IMR-90 (cell line): Measurements from ENCODE around the gene SBK2. TPM values are rescaled to one million over a fixed set of nuclear protein-coding genes. Genes with fewer than 3 reads are reported as not detected.

ENCODE experiments used
- ATAC-seq: fragments of 200-7000 bp; cut with Tn5 transposase; 2 replicates; pipeline ENCODE4 v1.9.1; 2020; ENCODE audit warnings: low read depth, mild to moderate bottlenecking, moderate library complexity
- BruUV-seq: library from RNA; stranded (reverse); fragments of 400-500 nt; replicated peaks from 2 replicates; lab custom pipeline; 2021; lab: Mats Ljungman, UMichigan
- CTCF ChIA-PET: fragments of 300-600 bp; formaldehyde crosslinking; extraction: SDS; loops from one replicate; lab custom pipeline; 2021; ENCODE audit warnings: antibody characterized with exemption; lab: Yijun Ruan, JAX
- POLR2A ChIA-PET: fragments of 300-600 bp; sonication (Branson Sonifier 250); formaldehyde crosslinking; loops from one replicate; lab custom pipeline; 2022; ENCODE audit warnings: antibody characterized with exemption; ENCODE audit not compliant: unreplicated experiment; lab: Charles Lee
- DNase-seq: peaks from one replicate; pipeline ENCODE4 v3.0.0; 2013
- H2AFZ ChIP-seq: replicated peaks from 2 replicates; pipeline ENCODE3; 2013; ENCODE audit warnings: low read length, mild to moderate bottlenecking; ENCODE audit not compliant: poor library complexity
- H2AK5ac ChIP-seq: 2 replicates; pipeline ENCODE4 v1.6.1; 2013; ENCODE audit warnings: low read depth, low read length, inconsistent platforms
- H2AK9ac ChIP-seq: replicated peaks from 2 replicates; pipeline ENCODE3; 2013; ENCODE audit warnings: mild to moderate bottlenecking, low read depth, low read length, moderate library complexity; ENCODE audit not compliant: poor library complexity
- H2BK120ac ChIP-seq: 2 replicates; pipeline ENCODE4 v1.6.1; 2013; ENCODE audit warnings: low read depth, low read length, inconsistent platforms
- H2BK15ac ChIP-seq: 3 replicates; pipeline ENCODE4 v1.6.1; 2013; ENCODE audit warnings: low read depth, low read length, inconsistent platforms
- H2BK20ac ChIP-seq: 2 replicates; pipeline ENCODE4 v1.6.1; 2013; ENCODE audit warnings: low read depth, mild to moderate bottlenecking, inconsistent platforms, low read length, moderate library complexity
- H2BK5ac ChIP-seq: 2 replicates; pipeline ENCODE4 v1.6.1; 2013; ENCODE audit warnings: mild to moderate bottlenecking, low read depth, low read length, inconsistent platforms; ENCODE audit not compliant: poor library complexity, severe bottlenecking
- H3K14ac ChIP-seq: replicated peaks from 2 replicates; pipeline ENCODE4 v1.6.1; 2013; ENCODE audit warnings: low read depth, low read length, inconsistent platforms
- H3K18ac ChIP-seq: 2 replicates; pipeline ENCODE4 v1.6.1; 2013; ENCODE audit warnings: low read depth, low read length, control low read depth
- H3K23ac ChIP-seq: 2 replicates; pipeline ENCODE4 v1.6.1; 2013; ENCODE audit warnings: low read depth, low read length, inconsistent platforms
- H3K27ac ChIP-seq: 2 replicates; pipeline ENCODE4 v1.5.1; 2013; ENCODE audit warnings: mild to moderate bottlenecking, control low read depth, low read length; ENCODE audit not compliant: insufficient read depth
- H3K27me3 ChIP-seq: 2 replicates; pipeline ENCODE4 v1.6.1; 2013; ENCODE audit warnings: low read length; ENCODE audit not compliant: control insufficient read depth, insufficient read depth
- H3K36me3 ChIP-seq: 2 replicates; pipeline ENCODE4 v1.6.1; 2013; ENCODE audit warnings: low read length, mixed read lengths; ENCODE audit not compliant: control insufficient read depth, insufficient read depth
- H3K4ac ChIP-seq: 2 replicates; pipeline ENCODE4 v1.6.1; 2013; ENCODE audit warnings: low read depth, low read length, inconsistent platforms
- H3K4me1 ChIP-seq: 2 replicates; pipeline ENCODE4 v1.6.1; 2013; ENCODE audit warnings: low read length, mixed read lengths; ENCODE audit not compliant: control insufficient read depth, insufficient read depth
- H3K4me2 ChIP-seq: 2 replicates; pipeline ENCODE4 v1.6.1; 2013; ENCODE audit warnings: low read depth, mild to moderate bottlenecking, control low read depth, low read length, moderate library complexity
- H3K4me3 ChIP-seq: 2 replicates; pipeline ENCODE4 v1.5.1; 2013; ENCODE audit warnings: low read depth, mild to moderate bottlenecking, control low read depth, low read length, moderate library complexity; ENCODE audit not compliant: insufficient read depth
- H3K56ac ChIP-seq: 2 replicates; pipeline ENCODE4 v1.6.1; 2013; ENCODE audit warnings: low read length, inconsistent platforms; ENCODE audit not compliant: insufficient read depth; ENCODE audit errors: extremely low read depth
- H3K79me1 ChIP-seq, 2 experiments: 2 replicates each; pipeline ENCODE4 v1.6.1; 2013; ENCODE audit warnings: low read length in 2 of 2, inconsistent platforms in 1 of 2, low read depth in 1 of 2
- H3K9ac ChIP-seq: 2 replicates; pipeline ENCODE4 v1.6.1; 2013; ENCODE audit warnings: low read depth, low read length, control low read depth
- H3K9me1 ChIP-seq: 2 replicates; pipeline ENCODE4 v1.6.1; 2013; ENCODE audit warnings: low read length, inconsistent platforms; ENCODE audit not compliant: insufficient read depth
- H3K9me3 ChIP-seq: 2 replicates; pipeline ENCODE4 v1.6.1; 2013; ENCODE audit warnings: low read length; ENCODE audit not compliant: control insufficient read depth, insufficient read depth
- H4K20me1 ChIP-seq: 2 replicates; pipeline ENCODE4 v1.6.1; 2013; ENCODE audit warnings: low read length, inconsistent platforms; ENCODE audit not compliant: insufficient read depth
- H4K5ac ChIP-seq: 2 replicates; pipeline ENCODE4 v1.6.1; 2013; ENCODE audit warnings: mild to moderate bottlenecking, low read depth, low read length, control low read depth
- H4K8ac ChIP-seq, 2 experiments: 2 replicates each; pipeline ENCODE4 v1.6.1; 2013; ENCODE audit warnings: low read depth in 2 of 2, low read length in 2 of 2, control low read depth in 1 of 2, inconsistent platforms in 1 of 2
- H4K91ac ChIP-seq: 2 replicates; pipeline ENCODE4 v1.6.1; 2013; ENCODE audit warnings: low read depth, low read length, inconsistent platforms; ENCODE audit not compliant: insufficient read depth
- FOS ChIP-seq: fragments of 150-350 bp; IDR thresholded peaks from 2 replicates; pipeline ENCODE4 v1.6.1; 2016; ENCODE audit warnings: low read depth, low read length
- MAFK ChIP-seq: IDR thresholded peaks from 2 replicates; pipeline ENCODE4 v1.6.1; 2012; ENCODE audit warnings: low read depth, low read length, improper control_type of control experiment
- MAZ ChIP-seq: IDR thresholded peaks from 2 replicates; pipeline ENCODE4 v1.6.1; 2012; ENCODE audit warnings: low read depth, mild to moderate bottlenecking, low read length, improper control_type of control experiment, moderate library complexity, borderline replicate concordance
- MXI1 ChIP-seq: IDR thresholded peaks from 2 replicates; pipeline ENCODE4 v1.6.1; 2012; ENCODE audit warnings: low read depth, mild to moderate bottlenecking, low read length, moderate library complexity, borderline replicate concordance
- NFE2L2 ChIP-seq: fragments of 150-350 bp; IDR thresholded peaks from 2 replicates; pipeline ENCODE4 v1.6.1; 2016; ENCODE audit warnings: low read depth, mild to moderate bottlenecking, low read length
- RCOR1 ChIP-seq: IDR thresholded peaks from 2 replicates; pipeline ENCODE4 v1.6.1; 2012; ENCODE audit warnings: mild to moderate bottlenecking, low read length, improper control_type of control experiment; ENCODE audit not compliant: insufficient replicate concordance
- RFX5 ChIP-seq: IDR thresholded peaks from 2 replicates; pipeline ENCODE4 v1.8.0; 2012; ENCODE audit warnings: low read depth, mild to moderate bottlenecking, low read length, moderate library complexity
- SMC3 ChIP-seq: fragments of 150-350 bp; IDR thresholded peaks from 2 replicates; pipeline ENCODE4 v1.6.1; 2016; ENCODE audit warnings: low read depth, mild to moderate bottlenecking, antibody characterized with exemption, low read length, moderate library complexity
- WGBS, 2 experiments: methylation state at CpG; one replicate each; pipeline versions ENCODE4 v1.1.5 to v1.1.7; 2013; ENCODE audit warnings: missing lambda C conversion rate in 2 of 2; ENCODE audit not compliant: insufficient read length in 1 of 2; ENCODE audit errors: extremely low coverage in 2 of 2; 5-methylcytosine and 5-hydroxymethylcytosine counted together
- dilution Hi-C: fragments of 300-500 bp; cut with HindIII; formaldehyde crosslinking; loops from one replicate; pipeline ENCODE4 v1.14.3; 2018; ENCODE audit warnings: low sequenced_read_pairs; ENCODE audit not compliant: unreplicated experiment
- in situ Hi-C: fragments of 300-500 bp; cut with MboI; formaldehyde crosslinking; loops from 3 replicates; pipeline ENCODE4 v1.14.3; 2019; ENCODE audit warnings: low sequenced_read_pairs, inconsistent platforms, mixed read lengths
- intact Hi-C: fragments of 100-400 bp; cut with micrococcal nuclease; formaldehyde crosslinking; loops from 2 replicates; pipeline ENCODE4 v1.10.0; 2022
- polyA plus RNA-seq, 3 experiments: library from polyadenylated mRNA; depleted of rRNA; stranded (reverse); fragments of >200 nt; gene quantifications; 2 replicates each; pipeline ENCODE4 v1.2.3, GENCODE V29; 2012; ENCODE audit warnings: low replicate concordance in 1 of 3
- total RNA-seq: library from RNA; depleted of rRNA; stranded (reverse); fragments of >200 nt; gene quantifications from 2 replicates; pipeline ENCODE4 v1.2.3, GENCODE V29; 2012
- TF ChIP-seq, protein P1 (sequence below): conservative IDR thresholded peaks from 2 replicates; pipeline ENCODE4 v1.5.1; 2012; ENCODE audit warnings: mild to moderate bottlenecking, low read depth, low read length, improper control_type of control experiment
- TF ChIP-seq, protein P2 (sequence below): fragments of 150-350 bp; IDR thresholded peaks from 2 replicates; pipeline ENCODE4 v1.6.1; 2017; ENCODE audit warnings: mild to moderate bottlenecking, antibody characterized with exemption, low read length, low read depth

The SBK2 gene
- total and polyA plus RNA-seq, 2 of the 4 experiments (the other 2 are of a cell fraction), result 0.48 TPM; not detected in 1

DNA sequence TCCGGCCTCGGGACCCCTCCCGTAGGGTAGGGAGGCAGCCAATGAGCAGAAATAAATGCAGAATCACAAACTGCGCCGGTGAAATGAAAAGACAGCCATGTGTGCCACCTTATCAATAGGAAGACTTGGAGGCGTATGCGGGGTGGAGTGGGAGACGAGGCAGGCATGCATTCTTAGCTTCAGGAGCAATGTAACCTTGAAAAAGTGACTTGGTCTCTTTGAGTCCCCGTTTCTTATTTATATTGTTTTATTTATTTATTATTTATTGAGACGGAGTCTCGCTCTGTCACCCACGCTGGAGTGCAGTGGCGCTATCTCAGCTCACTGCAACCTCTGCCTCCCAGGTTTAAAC, 32.7 kb downstream of the SBK2 start:
- H4K5ac ChIP-seq, result no peak overlapping the region
- no peak overlapping the region for H3K9ac ChIP-seq
- no TSS peak for BruUV-seq
- no peak overlapping the region for H3K4me3 ChIP-seq
- 58% methylated on average over 3 of the region's 13 CpGs; no CpG with 5 or more reads in 1 of the 2 experiments for WGBS, 2 experiments
- DNase-seq (no peak), ATAC-seq (no peak)
- no peak overlapping the region for H3K4ac ChIP-seq
- in situ Hi-C loops (no loop called here), dilution Hi-C loops (no loop called here), intact Hi-C loops (loop anchor here (1.0 to 5.0 kb wide), 3 partner anchors 37 to 363 kb away; partner anchors contain the start of gene UBE2S)
- H2AK9ac ChIP-seq, result peak overlapping the region; percentile 80
- no peak overlapping the region; the same call in 1 of the 2 replicates for H3K14ac ChIP-seq
- peak overlapping the region; percentile 97 for H2AFZ ChIP-seq
- H2BK20ac ChIP-seq, result no peak overlapping the region
- no peak overlapping the region for H4K91ac ChIP-seq
- H3K9me1 ChIP-seq, result no peaks in the 10 kb centered on the region
- no peak overlapping the region for H2AK5ac ChIP-seq
- no peak overlapping the region for H4K8ac ChIP-seq
- CTCF ChIA-PET, result interaction anchor here (0.5 to 2.0 kb wide), 17 partner anchors 9 to 363 kb away, joined by 3 to 24 read pairs (median 4); partner anchors contain the start of genes NAT14, ZNF628 and ZNF865
- H3K9me3 ChIP-seq, result no peaks in the 10 kb centered on the region
- H3K18ac ChIP-seq, result no peak overlapping the region
- H3K79me1 ChIP-seq, result no peaks in the 10 kb centered on the region
- TF ChIP-seq, protein P1, sequence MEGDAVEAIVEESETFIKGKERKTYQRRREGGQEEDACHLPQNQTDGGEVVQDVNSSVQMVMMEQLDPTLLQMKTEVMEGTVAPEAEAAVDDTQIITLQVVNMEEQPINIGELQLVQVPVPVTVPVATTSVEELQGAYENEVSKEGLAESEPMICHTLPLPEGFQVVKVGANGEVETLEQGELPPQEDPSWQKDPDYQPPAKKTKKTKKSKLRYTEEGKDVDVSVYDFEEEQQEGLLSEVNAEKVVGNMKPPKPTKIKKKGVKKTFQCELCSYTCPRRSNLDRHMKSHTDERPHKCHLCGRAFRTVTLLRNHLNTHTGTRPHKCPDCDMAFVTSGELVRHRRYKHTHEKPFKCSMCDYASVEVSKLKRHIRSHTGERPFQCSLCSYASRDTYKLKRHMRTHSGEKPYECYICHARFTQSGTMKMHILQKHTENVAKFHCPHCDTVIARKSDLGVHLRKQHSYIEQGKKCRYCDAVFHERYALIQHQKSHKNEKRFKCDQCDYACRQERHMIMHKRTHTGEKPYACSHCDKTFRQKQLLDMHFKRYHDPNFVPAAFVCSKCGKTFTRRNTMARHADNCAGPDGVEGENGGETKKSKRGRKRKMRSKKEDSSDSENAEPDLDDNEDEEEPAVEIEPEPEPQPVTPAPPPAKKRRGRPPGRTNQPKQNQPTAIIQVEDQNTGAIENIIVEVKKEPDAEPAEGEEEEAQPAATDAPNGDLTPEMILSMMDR, result no peak
- TF ChIP-seq NFE2L2, result no peak
- no peak for TF ChIP-seq MAZ
- no peak for TF ChIP-seq RCOR1
- TF ChIP-seq FOS, result no peak
- no peak for TF ChIP-seq SMC3
- no peak for TF ChIP-seq MXI1
- TF ChIP-seq RFX5, result no peak
- TF ChIP-seq, protein P2, sequence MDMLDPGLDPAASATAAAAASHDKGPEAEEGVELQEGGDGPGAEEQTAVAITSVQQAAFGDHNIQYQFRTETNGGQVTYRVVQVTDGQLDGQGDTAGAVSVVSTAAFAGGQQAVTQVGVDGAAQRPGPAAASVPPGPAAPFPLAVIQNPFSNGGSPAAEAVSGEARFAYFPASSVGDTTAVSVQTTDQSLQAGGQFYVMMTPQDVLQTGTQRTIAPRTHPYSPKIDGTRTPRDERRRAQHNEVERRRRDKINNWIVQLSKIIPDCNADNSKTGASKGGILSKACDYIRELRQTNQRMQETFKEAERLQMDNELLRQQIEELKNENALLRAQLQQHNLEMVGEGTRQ, result no peak
- TF ChIP-seq MAFK, result no peak
- H2BK15ac ChIP-seq, result no peak overlapping the region
- no peaks in the 10 kb centered on the region for H3K4me1 ChIP-seq
- no peaks in the 10 kb centered on the region for H3K27me3 ChIP-seq
- H2BK5ac ChIP-seq, result no peak overlapping the region
- no peak overlapping the region for H2BK120ac ChIP-seq
- H4K20me1 ChIP-seq, result no peaks in the 10 kb centered on the region
- peaks cover 9% of the 10 kb centered on the region; the same call in 1 of the 2 replicates for H3K36me3 ChIP-seq
- H3K4me2 ChIP-seq, result peak overlapping the region; percentile 59
- H3K23ac ChIP-seq, result no peak overlapping the region
- POLR2A ChIA-PET, result interaction anchor here (0.7 kb wide), 2 partner anchors 10 to 27 kb away, joined by 3 read pairs; no protein-coding TSS in a partner anchor
- H3K56ac ChIP-seq, result no peak overlapping the region
- H3K27ac ChIP-seq, result no peak overlapping the region
